GM18517 (cell line): ENCODE data around the gene GRIP1.

Experiments
- ATAC-seq: cut with Tn5 transposase; IDR thresholded peaks from one replicate; pipeline ENCODE4 v1.9.1; 2021; ENCODE audit warnings: mild to moderate bottlenecking, moderate library complexity; ENCODE audit not compliant: unreplicated experiment

GRIP1 gene

GRCh38 chr12:66461331-66461730 lies 217.5 kb downstream of the GRIP1 start:
- ATAC-seq, result no peak

- no peak for ATAC-seq
Observed at GRCh38 chr12:66459944-66460482, 218.9 kb downstream of the GRIP1 start.

GRCh38 chr12:66456612-66457011 lies 222.3 kb downstream of the GRIP1 start:
- ATAC-seq, result no peak

- ATAC-seq, result peak; percentile 81
Observed at GRCh38 chr12:66453844-66454243, 225.0 kb downstream of the GRIP1 start.

- ATAC-seq, result no peak
Observed at GRCh38 chr12:66453120-66453519, 225.8 kb downstream of the GRIP1 start.

- no peak for ATAC-seq
Observed at GRCh38 chr12:66449531-66449930, 229.3 kb downstream of the GRIP1 start.

GRCh38 chr12:66447643-66448042 lies 231.2 kb downstream of the GRIP1 start:
- no peak for ATAC-seq

- no peak for ATAC-seq
Observed at GRCh38 chr12:66446276-66446675, 232.6 kb downstream of the GRIP1 start.

- ATAC-seq, result no peak
Observed at GRCh38 chr12:66441905-66442559, 236.8 kb downstream of the GRIP1 start.

GRCh38 chr12:66438601-66439000 lies 240.3 kb downstream of the GRIP1 start:
- ATAC-seq, result no peak

- no peak for ATAC-seq
Observed at GRCh38 chr12:66430106-66430505, 248.8 kb downstream of the GRIP1 start.

GRCh38 chr12:66428870-66429269 lies 250.0 kb downstream of the GRIP1 start:
- ATAC-seq, result no peak

- no peak for ATAC-seq
Observed at GRCh38 chr12:66428261-66428660, 250.6 kb downstream of the GRIP1 start.

- no peak for ATAC-seq
Observed at GRCh38 chr12:66426696-66427095, 252.2 kb downstream of the GRIP1 start.

GRCh38 chr12:66423266-66423665 lies 255.6 kb downstream of the GRIP1 start:
- no peak for ATAC-seq

- no peak for ATAC-seq
Observed at GRCh38 chr12:66418908-66419307, 260.0 kb downstream of the GRIP1 start.

GRCh38 chr12:66417217-66417616 lies 261.7 kb downstream of the GRIP1 start:
- no peak for ATAC-seq

- ATAC-seq, result no peak
Observed at GRCh38 chr12:66409195-66409871, 269.5 kb downstream of the GRIP1 start.

GRCh38 chr12:66405395-66405794 lies 273.5 kb downstream of the GRIP1 start:
- ATAC-seq, result no peak

- peak; percentile 75 for ATAC-seq
Observed at GRCh38 chr12:66403746-66404145, 275.1 kb downstream of the GRIP1 start.

- ATAC-seq, result no peak
Observed at GRCh38 chr12:66399911-66400306, 279.0 kb downstream of the GRIP1 start.
